Lower leg skin (tissue), 4 donors: ENCODE measurements around the gene ITIH4. TPM values are rescaled to one million over a fixed set of nuclear protein-coding genes. Genes with fewer than 3 reads are reported as not detected.

ENCODE experiments used
- DNase-seq, 2 donors: peaks; one replicate each; pipeline ENCODE4 v3.0.0-alpha.2; 2019; ENCODE audit warnings: low spot score in 2 of 2
- H3K4me3 ChIP-seq: fragments of 200-600 bp; sonication (generic); 2 replicates; pipeline ENCODE4 v1.5.1; 2017; ENCODE audit warnings: mild to moderate bottlenecking, low read depth; ENCODE audit not compliant: poor library complexity, severe bottlenecking
- CTCF ChIP-seq, 3 donors: fragments of 450-650 bp; IDR thresholded peaks; one replicate each; pipeline ENCODE4 v1.5.1; 2016; ENCODE audit warnings: antibody characterized with exemption in 3 of 3, mild to moderate bottlenecking in 3 of 3, moderate library complexity in 2 of 3
- POLR2A ChIP-seq, 2 donors: fragments of 450-650 bp; IDR thresholded peaks; one replicate each; pipeline ENCODE4 v1.6.1; 2016 to 2017; ENCODE audit warnings: antibody characterized with exemption in 2 of 2, mild to moderate bottlenecking in 1 of 2, moderate library complexity in 1 of 2
- WGBS, 2 donors: methylation state at CpG; one replicate each; pipeline ENCODE4 v1.1.5; 2018; 5-methylcytosine and 5-hydroxymethylcytosine counted together
- intact Hi-C: fragments of 100-400 bp; cut with DNase I; formaldehyde crosslinking; loops from one replicate; pipeline ENCODE4 v1.15.0; 2023; ENCODE audit warnings: low total_unique reads
- total RNA-seq, 4 donors: library from RNA; depleted of rRNA; stranded (reverse); fragments of >200 nt; gene quantifications; one replicate each; pipeline ENCODE4 v1.1.0, GENCODE V29; 2016

The ITIH4 gene
- total RNA-seq, 4 donors from 2014 or later: 0.38 to 3.6 (median 2.5) TPM

DNA sequence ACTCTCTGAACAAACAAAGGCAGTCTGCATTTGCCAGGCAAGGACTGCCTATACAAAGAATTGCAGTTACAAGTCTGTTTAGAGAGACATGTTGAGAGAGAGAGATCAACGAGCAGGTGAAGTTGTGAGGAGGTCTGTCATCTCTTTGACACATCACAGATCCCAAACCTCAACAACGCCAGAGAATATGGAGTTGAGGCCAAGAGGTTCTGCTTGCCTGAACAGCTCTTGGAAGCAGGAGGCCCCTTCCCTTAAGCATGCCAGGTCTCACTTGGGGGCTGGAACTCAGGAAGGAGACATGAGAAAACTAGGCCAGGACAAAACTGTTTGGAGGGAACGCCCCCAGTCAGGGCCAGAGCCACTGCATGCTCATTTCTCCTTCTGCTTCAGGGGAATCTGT lies 26.7 kb upstream of the ITIH4 start:
- TF ChIP-seq CTCF (IDR thresholded peaks at IDR 0.05): no peak
- TF ChIP-seq POLR2A (IDR thresholded peaks at IDR 0.05): no peak
- no peak overlapping the region for H3K4me3 ChIP-seq
- WGBS, 2 donors: 65 to 80% methylated on average over 3 of the region's 3 CpGs
- no peak for DNase-seq
- intact Hi-C loops: loop anchor here (10.0 kb wide), 1 partner anchor 218 kb away; no protein-coding TSS in a partner anchor

DNA sequence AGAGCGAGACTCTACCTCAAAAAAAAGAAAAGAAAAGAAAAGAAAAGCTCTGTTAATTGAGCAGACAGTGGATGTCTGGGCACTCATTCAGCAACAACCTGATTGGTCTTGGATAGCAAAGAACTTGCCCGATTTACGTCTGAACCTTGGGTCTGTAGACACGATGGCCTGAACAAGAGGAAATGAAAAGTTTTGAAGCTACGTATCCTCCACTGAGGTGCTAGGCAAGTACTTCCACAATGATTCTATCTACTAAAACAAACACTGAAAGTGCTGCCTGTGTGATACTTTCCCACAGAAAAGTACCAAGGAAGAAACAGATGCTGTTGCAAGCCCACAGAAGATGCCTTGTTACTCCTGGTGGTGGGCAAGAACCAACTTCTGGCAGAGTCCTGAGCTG lies 26.2 kb upstream of the ITIH4 start:
- no peak overlapping the region for H3K4me3 ChIP-seq
- 90 to 92% methylated on average over 5 of the region's 5 CpGs for WGBS, 2 donors
- TF ChIP-seq POLR2A (IDR thresholded peaks at IDR 0.05): no peak
- TF ChIP-seq CTCF (IDR thresholded peaks at IDR 0.05): no peak
- DNase-seq: no peak
- intact Hi-C loops: loop anchor here (10.0 kb wide), 1 partner anchor 218 kb away; no protein-coding TSS in a partner anchor

DNA sequence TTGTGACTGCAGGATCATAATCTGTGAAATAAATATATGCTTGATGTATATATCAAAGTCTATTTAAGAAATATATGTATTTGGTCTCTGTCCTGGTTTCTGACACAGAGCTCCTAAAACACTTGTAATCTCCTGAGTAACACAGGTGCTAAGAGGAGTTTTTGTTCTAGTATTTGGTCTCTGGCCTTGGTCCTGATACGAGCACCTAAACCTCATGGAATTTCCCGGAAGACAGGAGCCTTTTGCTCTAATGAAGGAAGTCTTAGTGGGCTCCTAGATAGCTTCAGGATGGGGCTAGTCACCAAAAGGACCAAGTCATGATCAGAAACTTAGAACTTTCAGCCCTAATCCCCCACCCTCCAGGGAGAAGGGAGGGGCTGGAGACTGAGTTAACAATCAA lies 23.5 kb upstream of the ITIH4 start:
- DNase-seq: no peak
- TF ChIP-seq POLR2A (IDR thresholded peaks at IDR 0.05) (no peak), CTCF (IDR thresholded peaks at IDR 0.05) (no peak)
- intact Hi-C loops: loop anchor here (10.0 kb wide), 1 partner anchor 221 kb away; no protein-coding TSS in a partner anchor
- 96% methylated on average over 2 of the region's 2 CpGs for WGBS, 2 donors
- H3K4me3 ChIP-seq: no peak overlapping the region

DNA sequence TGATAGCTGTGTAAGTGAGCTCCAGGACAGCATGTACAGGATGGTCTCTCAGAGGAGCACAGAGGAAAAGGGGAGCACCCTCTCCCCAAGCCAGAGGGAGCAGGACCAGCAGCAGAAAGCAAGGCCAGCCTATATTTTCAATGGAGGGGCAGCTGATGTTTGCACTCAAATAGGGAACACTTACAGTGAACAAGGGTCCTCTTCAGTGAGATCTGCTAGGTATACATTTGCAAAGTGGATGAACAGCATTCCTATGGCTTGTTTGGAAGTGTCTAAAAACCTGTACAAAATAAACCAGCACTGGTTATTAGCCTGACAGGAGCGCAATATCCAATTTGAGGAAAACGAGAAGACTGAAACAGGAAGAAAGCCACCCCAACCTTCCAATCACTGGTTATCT lies 21.9 kb upstream of the ITIH4 start:
- no peak for DNase-seq
- TF ChIP-seq CTCF (IDR thresholded peaks at IDR 0.05) (no peak), POLR2A (IDR thresholded peaks at IDR 0.05) (no peak)
- WGBS, 2 donors: 82 to 87% methylated on average over 2 of the region's 2 CpGs
- intact Hi-C loops: loop anchor here (10.0 kb wide), 1 partner anchor 222 kb away; no protein-coding TSS in a partner anchor
- no peak overlapping the region for H3K4me3 ChIP-seq

DNA sequence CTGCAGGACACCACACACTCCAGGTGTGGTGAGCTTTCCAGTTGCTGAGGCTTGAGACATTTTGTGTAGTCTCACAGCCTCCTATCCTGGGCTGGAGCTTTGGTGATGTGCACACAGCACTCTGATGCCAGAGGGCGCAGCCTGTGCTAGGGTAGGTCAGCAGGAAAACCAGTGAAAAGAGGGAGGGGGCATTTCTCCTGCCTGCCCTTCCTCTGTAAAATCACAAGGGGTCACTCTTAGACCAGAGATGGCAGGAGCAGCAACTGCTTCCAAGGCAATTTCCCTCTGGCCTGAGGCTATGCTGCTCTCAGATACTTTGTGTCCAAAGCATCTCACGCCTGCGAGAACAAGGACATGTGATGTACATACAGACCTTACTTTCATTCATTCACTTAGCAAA lies 20.9 kb upstream of the ITIH4 start:
- 49 to 58% methylated on average over 3 of the region's 3 CpGs for WGBS, 2 donors
- no peak overlapping the region for H3K4me3 ChIP-seq
- intact Hi-C loops: loop anchor here (10.0 kb wide), 1 partner anchor 223 kb away; no protein-coding TSS in a partner anchor
- DNase-seq: no peak
- TF ChIP-seq POLR2A (IDR thresholded peaks at IDR 0.05): no peak
- no peak for TF ChIP-seq CTCF (IDR thresholded peaks at IDR 0.05)

GRCh38 chr3:52849656-52850055 lies 19.2 kb upstream of the ITIH4 start:
- TF ChIP-seq CTCF (IDR thresholded peaks at IDR 0.05): no peak
- TF ChIP-seq POLR2A (IDR thresholded peaks at IDR 0.05): no peak
- intact Hi-C loops: loop anchor here (10.0 kb wide), 1 partner anchor 225 kb away; no protein-coding TSS in a partner anchor
- no peak for DNase-seq
- no peak overlapping the region for H3K4me3 ChIP-seq
- WGBS, 2 donors: 95 to 98% methylated on average over 15 of the region's 15 CpGs
